DOHH2 (cell line): ENCODE measurements around the gene VSTM2B.

Experiments
- H3F3A ChIP-seq: fragments of 200-600 bp; sonication (generic), shearing (Covaris generic); 2 replicates; pipeline ENCODE4 v1.6.0; 2016; ENCODE audit warnings: antibody characterized with exemption, mild to moderate bottlenecking; ENCODE audit not compliant: control insufficient read depth, insufficient read depth
- H3K27ac ChIP-seq: fragments of 200-600 bp; sonication (generic); 2 replicates; pipeline ENCODE4 v1.5.1; 2014; ENCODE audit warnings: low read depth, mild to moderate bottlenecking, low read length, moderate library complexity
- H3K27me3 ChIP-seq: fragments of 200-600 bp; sonication (generic); 2 replicates; pipeline ENCODE4 v1.6.1; 2014; ENCODE audit warnings: mild to moderate bottlenecking, low read length, mixed read lengths; ENCODE audit not compliant: control insufficient read depth
- H3K36me3 ChIP-seq: fragments of 200-600 bp; sonication (generic); 2 replicates; pipeline ENCODE4 v1.6.1; 2014; ENCODE audit warnings: mild to moderate bottlenecking, low read length, moderate library complexity, mixed read lengths; ENCODE audit not compliant: control insufficient read depth
- H3K4me1 ChIP-seq: fragments of 200-600 bp; sonication (generic); 2 replicates; pipeline ENCODE4 v1.6.1; 2014; ENCODE audit warnings: mild to moderate bottlenecking, low read length, mixed read lengths; ENCODE audit not compliant: control insufficient read depth
- H3K4me2 ChIP-seq: fragments of 200-600 bp; sonication (generic); 2 replicates; pipeline ENCODE4 v1.6.0; 2014; ENCODE audit warnings: mild to moderate bottlenecking, low read length, moderate library complexity
- H3K4me3 ChIP-seq: fragments of 200-600 bp; sonication (generic); 2 replicates; pipeline ENCODE4 v1.5.1; 2014; ENCODE audit warnings: mild to moderate bottlenecking, low read length, mixed read lengths
- H3K79me2 ChIP-seq: fragments of 200-600 bp; sonication (generic); 2 replicates; pipeline ENCODE4 v1.6.1; 2014; ENCODE audit warnings: mild to moderate bottlenecking, low read length, mixed read lengths; ENCODE audit not compliant: control insufficient read depth
- H3K9me2 ChIP-seq: fragments of 200-600 bp; sonication (generic); replicated peaks from 2 replicates; pipeline ENCODE4 v1.6.1; 2014; ENCODE audit warnings: mild to moderate bottlenecking, low read length, mixed read lengths; ENCODE audit not compliant: control insufficient read depth
- H3K9me3 ChIP-seq: fragments of 200-600 bp; sonication (generic); 2 replicates; pipeline ENCODE4 v1.6.1; 2014; ENCODE audit warnings: antibody characterized with exemption, low read length, mixed read lengths; ENCODE audit not compliant: control insufficient read depth, insufficient read depth
- H4K20me1 ChIP-seq: fragments of 200-600 bp; sonication (generic); 2 replicates; pipeline ENCODE4 v1.6.0; 2014; ENCODE audit warnings: low read depth, mild to moderate bottlenecking, antibody characterized with exemption, low read length, moderate library complexity; ENCODE audit not compliant: control insufficient read depth, insufficient read depth
- CTCF ChIP-seq: fragments of 200-600 bp; sonication (generic); IDR thresholded peaks from one replicate; pipeline ENCODE4 v1.5.1; 2014; ENCODE audit warnings: antibody characterized with exemption, mild to moderate bottlenecking, low read depth, low read length; ENCODE audit not compliant: poor library complexity, severe bottlenecking
- EZH2phosphoT487 ChIP-seq: fragments of 200-600 bp; sonication (generic); IDR thresholded peaks from 2 replicates; pipeline ENCODE4 v1.6.1; 2017; ENCODE audit warnings: borderline replicate concordance, mild to moderate bottlenecking, antibody characterized with exemption, low read length, moderate library complexity, mixed read lengths

Gene VSTM2B

GRCh38 chr19:29591670-29592069, 65.9 kb downstream of the VSTM2B start:
- H3K9me3 ChIP-seq = peaks cover 4% of the 10 kb centered on the region
- H3K27me3 ChIP-seq = peaks cover 10% of the 10 kb centered on the region
- H3K4me1 ChIP-seq = no peaks in the 10 kb centered on the region
- H3K79me2 ChIP-seq = no peaks in the 10 kb centered on the region
- no peak overlapping the region for H3K4me3 ChIP-seq
- H3K36me3 ChIP-seq = no peaks in the 10 kb centered on the region
- no peaks in the 10 kb centered on the region for H3F3A ChIP-seq
- TF ChIP-seq EZH2phosphoT487 (no peak), CTCF (no peak)
- H3K27ac ChIP-seq = no peak overlapping the region
- no peaks in the 10 kb centered on the region for H4K20me1 ChIP-seq
- H3K4me2 ChIP-seq = no peak overlapping the region
- H3K9me2 ChIP-seq = no peaks in the 10 kb centered on the region

DNA sequence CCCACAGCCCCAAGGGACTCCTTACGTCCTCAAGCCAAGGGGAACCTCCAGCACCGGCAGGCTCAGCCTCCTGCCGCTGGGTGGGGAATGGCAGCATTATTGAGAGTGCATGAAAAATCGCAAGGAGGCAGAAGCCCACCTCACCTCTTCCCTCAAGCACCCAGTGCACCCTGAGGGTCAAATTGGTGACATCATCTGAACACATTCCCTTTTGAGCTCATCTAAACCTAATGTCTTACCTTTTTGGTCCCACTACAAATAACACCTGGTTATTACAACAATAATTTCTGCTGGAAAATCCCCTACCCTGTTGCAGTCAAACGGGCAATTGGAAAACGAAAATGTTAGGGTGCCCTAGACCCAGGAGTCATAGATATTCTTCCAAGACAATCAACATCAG, 68.1 kb downstream of the VSTM2B start:
- H3K36me3 ChIP-seq = no peaks in the 10 kb centered on the region
- no peaks in the 10 kb centered on the region for H3K79me2 ChIP-seq
- H3K9me2 ChIP-seq = no peaks in the 10 kb centered on the region
- no peaks in the 10 kb centered on the region for H3F3A ChIP-seq
- no peaks in the 10 kb centered on the region for H4K20me1 ChIP-seq
- H3K4me2 ChIP-seq = no peak overlapping the region
- no peaks in the 10 kb centered on the region for H3K4me1 ChIP-seq
- H3K27ac ChIP-seq = no peak overlapping the region
- H3K9me3 ChIP-seq = peaks cover 4% of the 10 kb centered on the region
- no peak overlapping the region for H3K4me3 ChIP-seq
- H3K27me3 ChIP-seq = peaks cover 11% of the 10 kb centered on the region
- TF ChIP-seq EZH2phosphoT487 = no peak
- TF ChIP-seq CTCF = no peak

DNA sequence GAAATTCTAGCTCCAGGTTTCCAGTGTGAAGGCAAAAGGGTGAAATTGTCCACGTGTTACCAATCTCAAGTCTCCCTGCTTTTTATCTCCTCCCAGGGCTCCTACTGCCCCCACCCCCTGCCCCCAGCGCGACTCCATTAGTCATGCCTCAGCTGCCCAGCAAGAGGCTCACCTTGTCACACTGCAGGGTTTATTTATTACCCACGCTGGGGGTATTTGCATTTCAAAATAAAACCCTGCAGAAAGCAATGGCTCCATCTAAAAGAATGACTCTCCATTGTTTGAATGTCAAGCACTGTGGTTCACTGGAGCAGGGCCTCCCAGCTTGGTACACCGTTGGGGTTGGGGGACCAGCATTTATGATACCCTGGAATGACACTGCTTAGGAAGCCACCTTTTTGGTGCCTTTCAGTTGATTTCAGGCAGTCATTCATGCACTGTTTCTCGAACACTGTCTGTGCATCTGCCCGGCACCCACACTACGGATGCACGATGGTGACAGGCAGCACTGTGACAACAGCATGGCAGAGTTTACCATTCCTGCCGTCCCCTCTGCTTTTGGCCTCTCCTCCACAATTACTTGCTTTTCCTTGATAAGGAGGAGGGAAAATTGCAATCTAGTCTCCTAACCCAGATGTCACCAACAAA, 70.4 kb downstream of the VSTM2B start:
- Histone ChIP-seq H3K4me1 (no peaks in the 10 kb centered on the region), H3K79me2 (no peaks in the 10 kb centered on the region)
- no peak for TF ChIP-seq CTCF
- TF ChIP-seq EZH2phosphoT487 = no peak

More for the DNA sequence above, 70.4 kb downstream of the VSTM2B start:
- H3K9me3 ChIP-seq = no peaks in the 10 kb centered on the region
- H4K20me1 ChIP-seq = no peaks in the 10 kb centered on the region
- peaks cover 11% of the 10 kb centered on the region for H3K27me3 ChIP-seq
- H3K36me3 ChIP-seq = no peaks in the 10 kb centered on the region
- no peak overlapping the region for H3K4me3 ChIP-seq
- H3K9me2 ChIP-seq = no peaks in the 10 kb centered on the region
- H3K4me2 ChIP-seq = no peak overlapping the region
- H3K27ac ChIP-seq = no peak overlapping the region
- no peaks in the 10 kb centered on the region for H3F3A ChIP-seq
